Measurements from ENCODE around the gene SPON2.

Gene SPON2

GRCh38 chr4:1172228-1172851 is at the start of gene SPON2:
TSS of gene SPON2 (minus strand) at chr4:1172583.
- Histone ChIP-seq H3K79me2 (ENCODE audit: insufficient read depth, low read length) (no peaks in the 10 kb centered on the region), H3K9ac (ENCODE audit: low read depth, low read length, poor library complexity, severe bottlenecking) (no peak within 1 kb of the TSS), H3K9me2 (replicated peaks; ENCODE audit: low read depth, low read length) (no peaks in the 10 kb centered on the region), H4K20me1 (ENCODE audit: insufficient read depth, low read length, poor library complexity, severe bottlenecking) (no peaks in the 10 kb centered on the region), H3K9me3 (ENCODE audit: insufficient read depth, low read depth, low read length) (no peaks in the 10 kb centered on the region), H3K4me2 (ENCODE audit: low read depth, low read length, poor library complexity, severe bottlenecking) (no peak within 1 kb of the TSS), H3K4me3 (ENCODE audit: low read length, poor library complexity, severe bottlenecking) (no peak within 1 kb of the TSS), H3K36me3 (ENCODE audit: insufficient read depth, low read length) (peaks cover 5% of the 10 kb centered on the region; the same call in 1 of the 2 replicates), H3K27me3 (ENCODE audit: insufficient read depth, low read length, poor library complexity, severe bottlenecking) (no peaks in the 10 kb centered on the region), H2AFZ (ENCODE audit: low read length) (no peak within 1 kb of the TSS), H3F3A (ENCODE audit: low read depth) (no peaks in the 10 kb centered on the region), H3K4me1 (ENCODE audit: insufficient read depth, low read length, poor library complexity, severe bottlenecking) (peaks cover 9% of the 10 kb centered on the region)
- no peak for TF ChIP-seq CTCF (conservative IDR thresholded peaks at IDR 0.05; ENCODE audit: low read length)
- no peak for TF ChIP-seq EZH2phosphoT487 (IDR thresholded peaks at IDR 0.05; ENCODE audit: borderline replicate concordance)

DNA sequence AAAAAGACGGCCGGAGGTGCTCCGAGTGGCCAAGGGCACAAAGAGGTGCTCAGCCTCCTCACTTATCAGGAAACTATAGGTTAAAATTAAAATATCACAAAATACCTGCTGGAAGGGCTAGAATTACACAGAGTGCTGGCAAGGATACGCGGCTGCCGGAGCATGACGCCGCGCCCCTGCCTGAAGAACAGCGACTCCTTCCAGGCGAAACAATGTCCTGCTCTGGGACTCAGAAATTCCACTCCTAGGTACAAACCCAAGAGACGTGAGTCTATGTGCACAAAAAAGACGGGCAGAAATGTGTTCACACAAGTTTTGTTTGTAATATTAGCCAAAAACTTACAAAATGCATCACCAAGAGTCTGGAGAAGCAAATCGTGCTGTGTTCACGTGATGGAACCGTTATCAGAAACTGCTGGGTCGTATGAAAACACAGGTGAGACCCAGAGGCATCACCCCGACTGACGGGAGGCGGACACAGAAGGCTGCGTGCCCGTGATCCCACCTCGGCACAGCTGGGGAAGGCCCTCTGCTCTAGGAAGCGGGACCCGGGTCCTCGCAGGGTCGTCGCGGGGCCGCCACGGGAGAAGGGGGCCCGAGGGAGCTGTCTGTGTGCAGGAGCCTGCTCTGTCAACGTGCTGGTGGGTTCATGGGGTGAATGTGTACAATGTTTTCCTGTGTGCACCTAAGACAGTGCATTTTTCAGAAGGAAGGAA is 48.9 kb upstream of the SPON2 start:
- Histone ChIP-seq H3K9me2 (replicated peaks; ENCODE audit: low read depth, low read length) (no peaks in the 10 kb centered on the region), H2AFZ (ENCODE audit: low read length) (no peak overlapping the region), H3K4me2 (ENCODE audit: low read depth, low read length, poor library complexity, severe bottlenecking) (no peak overlapping the region), H3K79me2 (ENCODE audit: insufficient read depth, low read length) (peaks cover 10% of the 10 kb centered on the region; the same call in 1 of the 2 replicates), H3K9ac (ENCODE audit: low read depth, low read length, poor library complexity, severe bottlenecking) (no peak overlapping the region), H3K4me3 (ENCODE audit: low read length, poor library complexity, severe bottlenecking) (no peak overlapping the region), H3K36me3 (ENCODE audit: insufficient read depth, low read length) (peaks cover 41% of the 10 kb centered on the region; the same call in 1 of the 2 replicates), H3K4me1 (ENCODE audit: insufficient read depth, low read length, poor library complexity, severe bottlenecking) (peaks cover 9% of the 10 kb centered on the region), H3K27me3 (ENCODE audit: insufficient read depth, low read length, poor library complexity, severe bottlenecking) (no peaks in the 10 kb centered on the region), H3F3A (ENCODE audit: low read depth) (no peaks in the 10 kb centered on the region), H4K20me1 (ENCODE audit: insufficient read depth, low read length, poor library complexity, severe bottlenecking) (peaks cover 18% of the 10 kb centered on the region), H3K9me3 (ENCODE audit: insufficient read depth, low read depth, low read length) (no peaks in the 10 kb centered on the region)
- TF ChIP-seq EZH2phosphoT487 (IDR thresholded peaks at IDR 0.05; ENCODE audit: borderline replicate concordance) (no peak), CTCF (conservative IDR thresholded peaks at IDR 0.05; ENCODE audit: low read length) (no peak)

DNA sequence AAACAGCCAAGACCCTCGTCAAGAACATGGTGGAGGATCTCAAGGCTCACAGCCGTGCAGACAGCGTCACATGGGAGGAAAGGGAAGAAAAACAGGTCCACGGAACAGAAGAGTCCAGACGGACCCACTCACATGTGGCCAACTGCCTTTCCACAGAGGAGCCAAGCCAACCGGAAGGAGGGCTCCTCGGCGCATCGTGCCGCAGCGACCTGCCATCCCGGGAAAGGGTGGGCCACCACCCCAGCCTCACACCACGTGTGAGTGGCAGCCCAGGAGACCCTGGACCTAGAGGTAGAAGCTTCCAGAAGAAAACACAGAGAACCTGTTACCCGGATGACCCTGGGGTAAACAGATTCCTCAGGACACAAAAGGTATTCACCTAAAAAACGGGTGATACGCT is 48.2 kb upstream of the SPON2 start:
- TF ChIP-seq CTCF (conservative IDR thresholded peaks at IDR 0.05; ENCODE audit: low read length): no peak
- TF ChIP-seq EZH2phosphoT487 (IDR thresholded peaks at IDR 0.05; ENCODE audit: borderline replicate concordance): no peak
- H3K27me3 ChIP-seq (ENCODE audit: insufficient read depth, low read length, poor library complexity, severe bottlenecking): no peaks in the 10 kb centered on the region
- H3K9ac ChIP-seq (ENCODE audit: low read depth, low read length, poor library complexity, severe bottlenecking): no peak overlapping the region
- no peaks in the 10 kb centered on the region for H3K9me2 ChIP-seq (replicated peaks; ENCODE audit: low read depth, low read length)
- H3K4me1 ChIP-seq (ENCODE audit: insufficient read depth, low read length, poor library complexity, severe bottlenecking): peaks cover 9% of the 10 kb centered on the region
- no peak overlapping the region for H3K4me3 ChIP-seq (ENCODE audit: low read length, poor library complexity, severe bottlenecking)
- H3K4me2 ChIP-seq (ENCODE audit: low read depth, low read length, poor library complexity, severe bottlenecking): no peak overlapping the region
- peaks cover 13% of the 10 kb centered on the region; the same call in 1 of the 2 replicates for H3K79me2 ChIP-seq (ENCODE audit: insufficient read depth, low read length)
- no peak overlapping the region for H2AFZ ChIP-seq (ENCODE audit: low read length)
- H3K9me3 ChIP-seq (ENCODE audit: insufficient read depth, low read depth, low read length): no peaks in the 10 kb centered on the region
- peaks cover 18% of the 10 kb centered on the region for H4K20me1 ChIP-seq (ENCODE audit: insufficient read depth, low read length, poor library complexity, severe bottlenecking)
- H3F3A ChIP-seq (ENCODE audit: low read depth): no peaks in the 10 kb centered on the region
- peaks cover 45% of the 10 kb centered on the region; the same call in 1 of the 2 replicates for H3K36me3 ChIP-seq (ENCODE audit: insufficient read depth, low read length)
